Measurements from ENCODE around the gene INF2. TPM values are rescaled to one million over a fixed set of nuclear protein-coding genes. Genes with fewer than 3 reads are reported as not detected.

Gene INF2
- total and polyA plus RNA-seq, 2 experiments from 2014 or later, result 23.0 to 53.3 TPM

DNA sequence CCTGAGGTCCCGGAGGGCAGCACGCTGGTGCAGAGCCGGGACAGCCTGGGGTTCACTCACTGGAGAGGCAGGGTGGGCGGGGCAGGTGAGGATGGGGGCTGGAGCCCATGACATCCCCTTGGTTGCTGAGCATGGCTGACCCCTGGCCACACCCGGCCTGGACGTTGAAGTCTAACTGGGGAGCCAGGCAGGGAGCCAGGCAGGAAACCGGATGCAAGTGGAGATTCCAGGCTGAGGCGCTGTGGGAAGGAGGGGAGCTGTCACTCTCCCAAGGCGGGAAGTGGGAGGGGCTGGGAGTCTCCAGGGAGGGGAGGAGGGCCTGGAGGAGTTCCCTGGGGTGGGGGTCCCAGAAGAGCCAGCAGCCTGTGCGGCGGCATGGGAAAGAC lies 7.7 kb upstream of the INF2 start:
- H3K9me2 ChIP-seq (ENCODE audit: insufficient read depth), result no peaks in the 10 kb centered on the region
- H3K79me2 ChIP-seq (ENCODE audit: insufficient read depth), result no peaks in the 10 kb centered on the region
- no peaks in the 10 kb centered on the region for H3K36me3 ChIP-seq (ENCODE audit: low read depth)
- H3K27ac ChIP-seq, result peak overlapping the region; percentile 98
- no peaks in the 10 kb centered on the region for H4K20me1 ChIP-seq (ENCODE audit: insufficient read depth)
- DNase-seq, result peak; percentile 82
- in situ Hi-C loops (cut with MboI), result no loop called here
- peak overlapping the region; percentile 89 for H3K9ac ChIP-seq
- no peaks in the 10 kb centered on the region for H3K9me3 ChIP-seq (ENCODE audit: low read depth)
- no peaks in the 10 kb centered on the region; the same call in 1 of the 2 replicates for H3F3A ChIP-seq (ENCODE audit: insufficient read depth)
- H3K4me3 ChIP-seq, result peak overlapping the region; percentile 63
- H3K4me2 ChIP-seq (ENCODE audit: unreplicated experiment), result peak overlapping the region; percentile 75
- no peaks in the 10 kb centered on the region for H3K27me3 ChIP-seq (replicated peaks; ENCODE audit: insufficient read depth)
- WGBS, 2 experiments (ENCODE audit: low coverage in 1 of 2, low lambda C conversion rate in 2 of 2, missing lambda C conversion rate in 2 of 2), result 4 to 12% methylated on average over 5 to 11 of the region's 11 CpGs
- TF ChIP-seq EZH2 (IDR thresholded peaks at IDR 0.05; ENCODE audit: insufficient read depth, poor library complexity, severe bottlenecking) (no peak), EZH2phosphoT487 (IDR thresholded peaks at IDR 0.05; ENCODE audit: insufficient read depth, low read depth) (no peak)
- H2AFZ ChIP-seq, result peak overlapping the region; percentile 49
- peaks cover 30% of the 10 kb centered on the region for H3K4me1 ChIP-seq (ENCODE audit: insufficient read depth)

DNA sequence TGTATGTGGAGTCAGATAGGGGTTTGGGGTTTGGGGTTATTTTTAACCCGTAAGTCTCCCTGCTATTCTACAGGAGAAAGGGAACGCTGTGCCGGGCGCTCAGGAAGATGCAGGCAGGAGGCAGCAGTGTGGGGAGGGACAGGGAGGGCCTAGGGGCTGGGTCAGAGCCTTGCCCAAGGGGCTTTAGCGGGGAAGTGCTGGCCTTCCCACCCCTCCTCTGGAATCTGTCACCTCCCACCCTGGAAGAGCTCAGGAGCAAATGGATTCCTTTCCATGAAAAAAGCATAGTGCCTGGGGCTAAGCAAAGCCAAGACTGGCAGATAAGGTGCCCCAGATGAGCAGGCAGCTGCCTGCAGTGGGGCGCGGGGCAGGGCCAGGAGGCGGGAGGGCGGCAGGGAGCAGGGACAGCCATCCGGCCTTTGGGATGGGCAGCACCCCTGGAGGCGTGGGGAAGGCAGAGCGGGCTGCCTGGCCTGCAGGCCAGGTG lies 7.3 kb upstream of the INF2 start:
- Histone ChIP-seq H2AFZ (peak overlapping the region; percentile 49), H3K9me2 (ENCODE audit: insufficient read depth) (no peaks in the 10 kb centered on the region), H3K79me2 (ENCODE audit: insufficient read depth) (no peaks in the 10 kb centered on the region), H3K27me3 (replicated peaks; ENCODE audit: insufficient read depth) (no peaks in the 10 kb centered on the region), H3F3A (ENCODE audit: insufficient read depth) (no peaks in the 10 kb centered on the region; the same call in 1 of the 2 replicates), H3K27ac (peak overlapping the region; percentile 98), H3K9me3 (ENCODE audit: low read depth) (no peaks in the 10 kb centered on the region), H3K4me3 (peak overlapping the region; percentile 63; the same call in 1 of the 2 replicates), H3K36me3 (ENCODE audit: low read depth) (no peaks in the 10 kb centered on the region), H3K4me1 (ENCODE audit: insufficient read depth) (peaks cover 30% of the 10 kb centered on the region), H4K20me1 (ENCODE audit: insufficient read depth) (no peaks in the 10 kb centered on the region), H3K9ac (peak overlapping the region; percentile 89), H3K4me2 (ENCODE audit: unreplicated experiment) (peak overlapping the region; percentile 75)
- no peak for DNase-seq
- TF ChIP-seq EZH2 (IDR thresholded peaks at IDR 0.05; ENCODE audit: insufficient read depth, poor library complexity, severe bottlenecking), result no peak
- TF ChIP-seq EZH2phosphoT487 (IDR thresholded peaks at IDR 0.05; ENCODE audit: insufficient read depth, low read depth), result no peak
- WGBS, 2 experiments (ENCODE audit: low coverage in 1 of 2, low lambda C conversion rate in 2 of 2, missing lambda C conversion rate in 2 of 2), result 78 to 87% methylated on average over 11 to 12 of the region's 12 CpGs
- in situ Hi-C loops (cut with MboI), result no loop called here

DNA sequence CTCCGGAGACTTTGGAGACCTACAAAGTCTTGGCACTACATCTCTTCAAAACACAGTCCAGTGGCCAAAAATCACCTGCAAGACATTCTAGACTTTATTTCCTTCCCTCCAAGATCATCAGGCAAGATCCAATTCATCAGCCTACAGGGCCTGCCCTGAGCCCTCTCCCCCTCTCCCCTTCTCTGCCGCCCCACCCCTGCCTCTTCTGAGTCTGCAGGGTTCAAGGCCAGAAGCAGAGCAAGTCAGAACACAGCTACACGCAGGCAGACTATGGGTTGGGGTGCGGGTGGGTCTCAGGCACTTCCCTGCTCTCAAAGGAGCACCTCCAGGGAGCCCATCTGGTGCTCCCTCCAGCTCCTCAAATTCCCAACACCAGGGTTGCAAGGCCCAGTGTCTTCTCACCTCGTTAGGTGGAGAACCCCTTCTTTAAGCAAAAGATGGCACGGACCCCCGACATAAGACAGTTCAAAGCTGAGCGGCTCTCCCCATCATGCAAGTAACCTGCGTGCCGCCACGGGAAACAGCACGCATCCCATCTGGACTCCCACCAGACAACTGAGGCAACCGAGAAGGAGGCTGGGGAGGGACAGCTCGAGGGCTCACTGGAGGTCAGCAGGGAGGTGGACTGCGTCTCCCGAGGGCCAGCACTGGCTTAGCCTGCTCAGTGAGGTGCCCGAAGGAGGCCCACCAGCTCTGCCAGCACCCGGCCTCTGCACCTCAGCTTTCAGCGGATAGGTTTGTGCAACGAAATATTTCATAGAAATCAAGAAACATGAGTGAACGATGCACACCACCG lies 5.6 kb upstream of the INF2 start:
- H3F3A ChIP-seq (ENCODE audit: insufficient read depth), result peaks cover 7% of the 10 kb centered on the region; the same call in 1 of the 2 replicates
- no peak overlapping the region for H3K4me2 ChIP-seq (ENCODE audit: unreplicated experiment)
- no peaks in the 10 kb centered on the region for H3K27me3 ChIP-seq (replicated peaks; ENCODE audit: insufficient read depth)
- H3K36me3 ChIP-seq (ENCODE audit: low read depth), result no peaks in the 10 kb centered on the region
- no peaks in the 10 kb centered on the region for H3K9me2 ChIP-seq (ENCODE audit: insufficient read depth)
- DNase-seq, result no peak
- H3K27ac ChIP-seq, result no peak overlapping the region
- no peak overlapping the region for H3K4me3 ChIP-seq
- in situ Hi-C loops (cut with MboI), result no loop called here
- no peak for TF ChIP-seq EZH2phosphoT487 (IDR thresholded peaks at IDR 0.05; ENCODE audit: insufficient read depth, low read depth)
- no peak for TF ChIP-seq EZH2 (IDR thresholded peaks at IDR 0.05; ENCODE audit: insufficient read depth, poor library complexity, severe bottlenecking)
- no peaks in the 10 kb centered on the region for H4K20me1 ChIP-seq (ENCODE audit: insufficient read depth)
- no peaks in the 10 kb centered on the region for H3K9me3 ChIP-seq (ENCODE audit: low read depth)
- H3K9ac ChIP-seq, result no peak overlapping the region
- no peaks in the 10 kb centered on the region for H3K79me2 ChIP-seq (ENCODE audit: insufficient read depth)
- H3K4me1 ChIP-seq (ENCODE audit: insufficient read depth), result peaks cover 32% of the 10 kb centered on the region
- H2AFZ ChIP-seq, result no peak overlapping the region
- 92 to 94% methylated on average over 22 of the region's 22 CpGs for WGBS, 2 experiments (ENCODE audit: low coverage in 1 of 2, low lambda C conversion rate in 2 of 2, missing lambda C conversion rate in 2 of 2)

DNA sequence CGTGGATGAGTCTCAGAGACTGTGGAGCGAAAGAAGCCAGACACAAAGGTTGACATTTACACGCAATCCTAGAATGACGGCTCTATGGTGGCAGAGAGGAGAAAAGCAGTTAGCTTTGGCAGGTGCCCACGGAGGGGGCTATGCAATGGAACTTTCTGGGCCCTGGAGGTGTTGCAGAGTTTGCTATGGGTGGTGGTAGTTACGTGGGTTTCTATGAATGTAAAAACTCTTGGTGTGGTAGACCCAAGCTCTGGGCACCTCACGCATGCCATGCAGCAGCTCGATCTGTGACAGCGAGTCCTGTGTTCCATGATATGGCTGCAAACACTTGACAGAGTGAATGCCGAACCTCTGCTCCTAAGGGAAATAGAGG lies 5.0 kb upstream of the INF2 start:
- H3K9ac ChIP-seq, result no peak overlapping the region
- peaks cover 7% of the 10 kb centered on the region; the same call in 1 of the 2 replicates for H3F3A ChIP-seq (ENCODE audit: insufficient read depth)
- 89 to 93% methylated on average over 10 of the region's 10 CpGs for WGBS, 2 experiments (ENCODE audit: low coverage in 1 of 2, low lambda C conversion rate in 2 of 2, missing lambda C conversion rate in 2 of 2)
- H3K9me3 ChIP-seq (ENCODE audit: low read depth), result no peaks in the 10 kb centered on the region
- DNase-seq, result no peak
- in situ Hi-C loops (cut with MboI), result no loop called here
- H3K4me2 ChIP-seq (ENCODE audit: unreplicated experiment), result no peak overlapping the region
- no peaks in the 10 kb centered on the region for H3K9me2 ChIP-seq (ENCODE audit: insufficient read depth)
- no peaks in the 10 kb centered on the region for H3K79me2 ChIP-seq (ENCODE audit: insufficient read depth)
- no peak for TF ChIP-seq EZH2phosphoT487 (IDR thresholded peaks at IDR 0.05; ENCODE audit: insufficient read depth, low read depth)
- no peak for TF ChIP-seq EZH2 (IDR thresholded peaks at IDR 0.05; ENCODE audit: insufficient read depth, poor library complexity, severe bottlenecking)
- no peaks in the 10 kb centered on the region for H4K20me1 ChIP-seq (ENCODE audit: insufficient read depth)
- H3K4me3 ChIP-seq, result no peak overlapping the region
- no peaks in the 10 kb centered on the region for H3K27me3 ChIP-seq (replicated peaks; ENCODE audit: insufficient read depth)
- H3K27ac ChIP-seq, result no peak overlapping the region
- H3K36me3 ChIP-seq (ENCODE audit: low read depth), result no peaks in the 10 kb centered on the region
- no peak overlapping the region for H2AFZ ChIP-seq
- H3K4me1 ChIP-seq (ENCODE audit: insufficient read depth), result peaks cover 33% of the 10 kb centered on the region

All from GM23248 (cell line).